HG02610 (cell line): Measurements from ENCODE around the gene POSTN.

Experiments
- ATAC-seq: cut with Tn5 transposase; IDR thresholded peaks from one replicate; pipeline ENCODE4 v1.9.1; 2021; ENCODE audit warnings: mild to moderate bottlenecking, moderate library complexity; ENCODE audit not compliant: unreplicated experiment

The POSTN gene

DNA sequence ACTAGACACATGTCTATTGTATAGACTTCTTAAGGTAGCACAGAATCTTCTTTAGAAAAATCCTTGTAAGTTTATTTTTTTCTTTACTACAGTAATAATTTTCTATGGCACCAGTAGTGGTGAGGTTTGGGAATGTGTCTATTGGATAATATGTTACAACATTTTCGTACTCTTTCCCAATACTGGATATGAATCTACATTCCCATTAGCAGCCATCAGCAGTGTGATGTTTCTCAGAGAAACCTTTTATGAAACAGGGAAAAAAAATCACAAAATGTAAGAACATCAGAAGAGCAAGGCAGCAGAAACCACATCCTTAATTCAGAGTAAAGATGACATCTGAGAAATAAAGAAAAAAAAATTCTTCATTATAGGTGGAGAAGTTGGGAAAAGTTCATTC, 83.3 kb downstream of the POSTN start:
- ATAC-seq: no peak
